Measurements from ENCODE around the gene IGF2BP1.
"Not testable (repeated sequence)": the region's sequence is repeated elsewhere in the genome, so short reads cannot be mapped to it uniquely, and the experiment has no call there.

Gene IGF2BP1

DNA sequence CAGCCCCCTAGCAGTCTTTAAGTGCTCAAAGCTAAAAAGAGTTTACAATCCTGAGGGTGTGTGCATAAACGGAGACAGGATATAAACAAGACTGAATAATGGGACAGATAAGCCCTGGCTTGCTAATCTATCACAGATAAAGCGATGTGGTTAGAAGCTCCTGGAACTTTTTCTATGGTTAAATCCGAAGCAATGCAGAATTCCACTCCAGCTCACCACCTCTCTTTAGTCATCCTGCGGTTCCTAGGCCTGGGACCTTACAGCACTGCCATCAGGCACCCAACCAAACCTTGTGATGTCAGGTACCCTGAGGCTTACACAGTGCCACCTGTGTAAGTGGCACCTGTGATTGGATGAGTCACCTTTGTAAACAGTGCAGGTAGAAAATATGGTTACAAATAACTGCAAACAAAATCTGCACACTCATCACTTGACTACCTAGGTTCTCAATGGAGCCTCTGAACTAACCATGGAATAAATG, 103.9 kb downstream of the IGF2BP1 start:
- DNase-seq = no peak

GRCh38 chr17:49103360-49103759, 106.2 kb downstream of the IGF2BP1 start:
- not testable (repeated sequence) for DNase-seq

DNA sequence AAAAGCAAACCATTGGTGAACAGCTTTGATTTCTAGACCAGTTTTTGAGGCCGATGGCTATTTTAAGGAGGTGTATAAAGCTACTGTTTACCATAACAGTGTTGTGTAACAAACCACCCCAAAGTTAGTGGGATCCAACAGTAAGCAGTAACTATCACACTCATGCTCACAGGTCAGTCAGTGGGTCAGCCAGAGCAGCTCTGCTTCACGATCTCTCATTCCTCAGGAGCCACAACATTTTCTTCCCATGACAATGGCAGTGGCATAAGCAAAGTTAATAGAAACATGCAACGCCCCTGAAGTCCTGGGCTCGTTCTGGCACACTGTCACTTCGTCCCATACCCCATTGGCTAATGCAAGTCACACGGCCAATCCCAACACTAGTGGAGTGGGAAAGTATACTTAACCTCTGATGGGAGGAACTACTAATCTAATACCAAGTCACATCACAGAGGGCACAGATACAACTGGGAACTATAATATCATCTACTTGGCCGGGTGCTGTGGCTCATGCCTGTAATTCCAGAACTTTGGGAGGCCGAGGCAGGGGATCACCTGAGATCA, 107.4 kb downstream of the IGF2BP1 start:
- no peak for DNase-seq
